GM19035 (cell line): Measurements from ENCODE around the gene MT1M.

Experiments
- ATAC-seq: cut with Tn5 transposase; IDR thresholded peaks from one replicate; pipeline ENCODE4 v1.9.1; 2021; ENCODE audit not compliant: unreplicated experiment

MT1M gene

GRCh38 chr16:56625943-56626654 lies 6.4 kb upstream of the MT1M start:
- ATAC-seq, result no peak

- ATAC-seq, result no peak
Observed at GRCh38 chr16:56626685-56627084, 5.8 kb upstream of the MT1M start.

- no peak for ATAC-seq
Observed at GRCh38 chr16:56628486-56629350, 3.7 kb upstream of the MT1M start.

- ATAC-seq, result no peak
Observed at GRCh38 chr16:56629531-56629930, 2.9 kb upstream of the MT1M start.

- peak; percentile 88 for ATAC-seq
Observed at GRCh38 chr16:56630134-56630533, 2.3 kb upstream of the MT1M start.

GRCh38 chr16:56631197-56631596 lies 1.3 kb upstream of the MT1M start:
- no peak for ATAC-seq

GRCh38 chr16:56631832-56632155 lies 665 bp upstream of the MT1M start:
- ATAC-seq, result no peak

- no peak for ATAC-seq
Observed at GRCh38 chr16:56632848-56633365, 448 bp downstream of the MT1M start.

GRCh38 chr16:56633535-56633934 lies 1.1 kb downstream of the MT1M start:
- no peak for ATAC-seq

- no peak for ATAC-seq
Observed at GRCh38 chr16:56634715-56635440, 2.4 kb downstream of the MT1M start.

- ATAC-seq, result no peak
Observed at GRCh38 chr16:56635441-56635967, 3.0 kb downstream of the MT1M start.

GRCh38 chr16:56636616-56637413 lies 4.4 kb downstream of the MT1M start:
- no peak for ATAC-seq

GRCh38 chr16:56637814-56638750 lies 5.6 kb downstream of the MT1M start, which contains the start of gene MT1A:
TSS of gene MT1A (plus strand) at chr16:56638666. CDS start at chr16:56638739, 73 bp downstream.
- ATAC-seq, result no peak

- ATAC-seq, result no peak
Observed at GRCh38 chr16:56639045-56639444, 6.6 kb downstream of the MT1M start.

- no peak for ATAC-seq
Observed at GRCh38 chr16:56640076-56640475, 7.6 kb downstream of the MT1M start.

- ATAC-seq, result no peak
Observed at GRCh38 chr16:56641166-56641565, 8.7 kb downstream of the MT1M start.

GRCh38 chr16:56643080-56643778 lies 10.8 kb downstream of the MT1M start:
- ATAC-seq, result no peak

- ATAC-seq, result no peak
Observed at GRCh38 chr16:56643833-56644232, 11.4 kb downstream of the MT1M start.

- ATAC-seq, result no peak
Observed at GRCh38 chr16:56645311-56645710, 12.9 kb downstream of the MT1M start.
